BJ (cell line): ENCODE measurements around the gene ZER1. TPM values are rescaled to one million over a fixed set of nuclear protein-coding genes. Genes with fewer than 3 reads are reported as not detected.

Experiments
- CTCF ChIA-PET: fragments of 350-600 bp; formaldehyde crosslinking; extraction: SDS; loops from one replicate; lab custom pipeline; 2021; ENCODE audit warnings: antibody characterized with exemption, inconsistent platforms; lab: Yijun Ruan, JAX
- POLR2A ChIA-PET: fragments of 300-600 bp; sonication (Branson Sonifier 250); formaldehyde crosslinking; extraction: SDS; loops from one replicate; lab custom pipeline; 2021; ENCODE audit warnings: antibody characterized with exemption; lab: Charles Lee
- DNase-seq: peaks from one replicate; pipeline ENCODE4 v3.0.0-alpha.2; 2011; ENCODE audit warnings: low read depth
- H3K27me3 ChIP-seq: 2 replicates; pipeline ENCODE4 v1.6.0; 2011; ENCODE audit warnings: low read length; ENCODE audit not compliant: control insufficient read depth, insufficient read depth
- H3K36me3 ChIP-seq: 2 replicates; pipeline ENCODE4 v1.5.1; 2011; ENCODE audit warnings: low read length; ENCODE audit not compliant: control insufficient read depth, insufficient read depth
- H3K4me3 ChIP-seq: 2 replicates; pipeline ENCODE4 v1.5.1; 2011; ENCODE audit warnings: low read depth, mild to moderate bottlenecking, control low read depth, low read length
- polyA plus RNA-seq: library from polyadenylated mRNA; depleted of rRNA; stranded (reverse); fragments of >200 nt; gene quantifications from 2 replicates; pipeline ENCODE4 v1.2.3, GENCODE V29; 2011
- TF ChIP-seq, protein P1 (sequence below): IDR thresholded peaks from 2 replicates; pipeline ENCODE4 v1.5.1; 2011; ENCODE audit warnings: low read depth, mild to moderate bottlenecking, control low read depth, inconsistent platforms, low read length, moderate library complexity; ENCODE audit not compliant: insufficient read depth

The ZER1 gene
- polyA plus RNA-seq, 1 experiment: 64.5 TPM

DNA sequence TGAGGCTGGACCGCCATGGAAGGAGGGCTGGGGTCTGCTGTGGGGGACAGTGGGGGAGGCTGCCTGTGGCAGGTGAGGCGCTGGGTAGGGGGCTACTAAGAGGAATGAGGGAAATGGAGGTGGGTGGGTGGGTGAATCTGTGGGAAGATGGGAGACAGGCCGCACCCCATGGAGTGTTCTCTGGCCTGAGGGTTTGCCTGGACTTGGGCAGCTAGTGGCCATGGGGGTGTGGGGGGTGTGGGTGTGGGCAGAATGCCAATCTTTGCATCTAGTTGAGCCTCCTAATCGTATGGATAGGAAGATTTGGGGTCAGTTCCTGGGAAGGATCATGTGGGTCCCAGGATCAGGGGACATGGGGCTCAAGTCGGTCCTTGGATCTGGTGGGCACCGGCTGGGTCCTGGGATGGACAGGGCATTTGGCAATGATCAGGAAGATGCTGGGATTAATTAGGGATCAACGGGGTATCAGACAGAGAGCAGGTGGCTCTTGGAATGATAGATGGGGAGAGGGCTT lies 48.3 kb downstream of the ZER1 start:
- POLR2A ChIA-PET: interaction anchor here (0.6 kb wide), 1 partner anchor 106 kb away, joined by 4 read pairs; the partner anchor contains the start of gene SPOUT1
- no peaks in the 10 kb centered on the region for H3K27me3 ChIP-seq
- peak overlapping the region; percentile 69 for H3K4me3 ChIP-seq
- CTCF ChIA-PET: interaction anchor here (1.5 to 3.1 kb wide), 4 partner anchors 8 to 95 kb away, joined by 5 to 12 read pairs (median 8); partner anchors contain the start of genes ENDOG and PKN3
- TF ChIP-seq, protein P1, sequence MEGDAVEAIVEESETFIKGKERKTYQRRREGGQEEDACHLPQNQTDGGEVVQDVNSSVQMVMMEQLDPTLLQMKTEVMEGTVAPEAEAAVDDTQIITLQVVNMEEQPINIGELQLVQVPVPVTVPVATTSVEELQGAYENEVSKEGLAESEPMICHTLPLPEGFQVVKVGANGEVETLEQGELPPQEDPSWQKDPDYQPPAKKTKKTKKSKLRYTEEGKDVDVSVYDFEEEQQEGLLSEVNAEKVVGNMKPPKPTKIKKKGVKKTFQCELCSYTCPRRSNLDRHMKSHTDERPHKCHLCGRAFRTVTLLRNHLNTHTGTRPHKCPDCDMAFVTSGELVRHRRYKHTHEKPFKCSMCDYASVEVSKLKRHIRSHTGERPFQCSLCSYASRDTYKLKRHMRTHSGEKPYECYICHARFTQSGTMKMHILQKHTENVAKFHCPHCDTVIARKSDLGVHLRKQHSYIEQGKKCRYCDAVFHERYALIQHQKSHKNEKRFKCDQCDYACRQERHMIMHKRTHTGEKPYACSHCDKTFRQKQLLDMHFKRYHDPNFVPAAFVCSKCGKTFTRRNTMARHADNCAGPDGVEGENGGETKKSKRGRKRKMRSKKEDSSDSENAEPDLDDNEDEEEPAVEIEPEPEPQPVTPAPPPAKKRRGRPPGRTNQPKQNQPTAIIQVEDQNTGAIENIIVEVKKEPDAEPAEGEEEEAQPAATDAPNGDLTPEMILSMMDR: no peak
- peaks cover 2% of the 10 kb centered on the region; the same call in 1 of the 2 replicates for H3K36me3 ChIP-seq
- no peak for DNase-seq

DNA sequence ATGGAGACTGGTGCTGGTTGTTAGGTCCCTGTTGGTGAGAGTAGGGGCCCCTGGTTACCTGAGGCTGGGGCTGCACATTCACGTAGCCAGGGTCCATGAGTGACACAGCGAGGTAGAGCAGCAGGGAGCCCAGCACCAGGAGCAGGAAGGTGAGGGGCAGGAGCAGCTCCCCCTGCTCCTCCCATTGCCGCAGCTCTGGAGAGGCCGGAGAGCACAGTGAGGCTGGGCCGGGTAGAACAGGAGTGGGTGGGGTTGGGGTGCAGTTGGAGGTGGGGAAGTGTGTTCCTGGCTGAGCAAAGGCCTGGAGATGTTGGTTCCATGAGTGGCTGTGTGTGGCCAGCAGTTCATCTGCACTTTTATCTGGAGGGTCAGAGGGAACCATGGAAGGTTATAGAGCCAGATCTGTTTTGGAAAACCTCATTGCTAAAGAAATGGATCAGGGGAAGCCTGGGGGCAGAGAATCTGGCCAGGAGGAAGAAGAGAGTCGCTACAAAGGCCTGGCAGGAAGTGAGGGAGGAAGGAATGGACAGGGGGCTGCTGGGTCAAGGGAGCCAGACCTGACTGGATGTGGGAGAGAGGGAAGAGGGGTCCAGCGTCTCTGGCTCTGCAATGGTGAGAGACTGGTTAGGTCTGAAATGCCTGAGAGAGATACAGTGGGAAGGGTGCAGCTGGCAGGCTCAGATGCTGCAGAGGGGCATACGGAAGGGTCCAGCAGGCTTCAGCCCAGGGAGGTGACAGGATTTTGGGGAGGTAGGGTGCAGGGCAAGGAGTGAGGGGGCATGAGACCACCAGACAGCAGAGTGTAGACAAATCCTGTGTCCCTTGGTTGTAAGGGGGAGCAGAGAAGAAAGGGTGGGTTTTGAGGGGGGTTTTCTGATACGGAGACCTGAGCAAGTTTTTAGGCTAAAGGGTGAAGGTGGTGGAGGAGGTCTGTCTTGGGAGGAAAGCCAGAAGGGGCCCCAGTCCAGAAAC lies 49.1 kb downstream of the ZER1 start:
- peaks cover 2% of the 10 kb centered on the region; the same call in 1 of the 2 replicates for H3K36me3 ChIP-seq
- TF ChIP-seq, protein P1: no peak
- POLR2A ChIA-PET: no interaction called here
- CTCF ChIA-PET: interaction anchor here (1.5 to 3.1 kb wide), 2 partner anchors 7 to 21 kb away, joined by 5 to 10 read pairs; partner anchors contain the start of gene PKN3
- no peaks in the 10 kb centered on the region for H3K27me3 ChIP-seq
- H3K4me3 ChIP-seq: no peak overlapping the region
- no peak for DNase-seq

- TF ChIP-seq, protein P1: no peak
- H3K27me3 ChIP-seq: no peaks in the 10 kb centered on the region
- CTCF ChIA-PET: interaction anchor here (2.0 to 3.1 kb wide), 2 partner anchors 20 to 24 kb away, joined by 7 to 10 read pairs; partner anchors contain the start of gene PKN3
- H3K36me3 ChIP-seq: peaks cover 2% of the 10 kb centered on the region; the same call in 1 of the 2 replicates
- no peak for DNase-seq
- H3K4me3 ChIP-seq: no peak overlapping the region
- POLR2A ChIA-PET: no interaction called here
These were observed 50.2 kb downstream of the ZER1 start for GRCh38 chr9:128721487-128722010.

DNA sequence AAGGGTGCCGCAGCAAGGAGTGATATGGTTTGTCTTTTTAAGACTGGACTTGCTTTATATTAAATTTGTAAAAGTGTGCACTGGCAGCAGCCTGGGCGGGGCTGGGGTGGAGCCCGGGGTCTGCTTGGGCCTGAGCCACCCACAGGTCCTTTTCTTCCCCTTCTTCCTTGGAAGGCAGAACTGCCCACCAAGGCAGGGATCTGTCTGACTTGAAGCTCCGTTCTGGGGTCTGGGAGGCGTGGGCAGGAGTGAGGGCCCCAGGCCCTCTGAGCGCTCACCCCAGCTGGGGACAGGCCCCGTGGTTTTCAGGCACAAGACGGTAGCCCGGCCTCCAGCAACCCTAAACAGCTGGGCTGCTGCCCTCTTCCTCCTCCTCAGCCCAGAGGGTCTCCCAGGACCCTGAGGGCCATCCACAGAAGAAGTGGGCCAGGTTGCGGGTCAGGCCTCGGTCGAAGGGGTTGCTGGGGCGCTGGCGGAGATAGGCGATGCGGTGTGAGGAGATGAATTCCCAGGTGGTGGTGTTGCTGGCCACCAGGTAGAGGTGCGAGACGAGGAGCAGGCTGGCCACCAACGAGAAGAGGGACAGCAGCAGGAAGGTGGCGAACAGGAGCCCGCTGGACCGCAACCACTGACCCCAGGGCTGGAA lies 50.8 kb downstream of the ZER1 start:
- Histone ChIP-seq H3K27me3 (no peaks in the 10 kb centered on the region), H3K36me3 (peaks cover 2% of the 10 kb centered on the region; the same call in 1 of the 2 replicates), H3K4me3 (no peak overlapping the region)
- DNase-seq: no peak
- POLR2A ChIA-PET: no interaction called here
- TF ChIP-seq, protein P1: no peak
- CTCF ChIA-PET: interaction anchor here (2.0 kb wide), 1 partner anchor 24 kb away, joined by 7 read pairs; no protein-coding TSS in a partner anchor
